NCI-H1694 treated with DMSO at 0.1 percent for 48 hours (cell line): Measurements from ENCODE around the gene NFKBIZ.

Experiments used
- DNase-seq: peaks from one replicate; lab custom pipeline; 2025; lab: John Stamatoyannopoulos, UW

NFKBIZ gene

GRCh38 chr3:101848754-101849713, at the start of gene NFKBIZ:
NFKBIZ (plus strand) TSS chr3:101849514; CDS start chr3:101849629, 115 bp downstream.
- DNase-seq, result no peak

DNA sequence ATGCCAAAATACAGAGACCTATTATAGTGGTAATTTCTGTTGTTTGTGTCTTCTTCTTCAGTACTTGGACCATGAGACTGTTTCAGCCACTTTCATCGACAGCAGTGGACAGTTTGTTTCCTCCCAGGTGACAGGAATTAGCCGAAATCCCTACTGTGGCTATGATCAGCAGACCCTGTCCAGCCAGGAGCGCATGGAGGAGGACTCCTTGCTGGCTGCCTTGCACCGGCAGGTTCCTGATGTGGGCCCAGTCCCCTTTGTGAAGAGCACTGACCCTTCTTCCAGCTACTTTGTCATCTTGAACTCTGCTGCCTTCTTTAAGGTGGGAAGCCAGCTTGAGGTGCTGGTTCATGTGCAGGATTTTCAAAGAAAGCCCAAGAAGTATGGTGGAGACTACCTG, 48.1 kb upstream of the NFKBIZ start:
- DNase-seq, result no peak

- DNase-seq, result no peak
Measured at GRCh38 chr3:101802179-101802578, 47.1 kb upstream of the NFKBIZ start.

GRCh38 chr3:101803173-101803782, 46.0 kb upstream of the NFKBIZ start:
- peak; percentile 73 for DNase-seq

DNA sequence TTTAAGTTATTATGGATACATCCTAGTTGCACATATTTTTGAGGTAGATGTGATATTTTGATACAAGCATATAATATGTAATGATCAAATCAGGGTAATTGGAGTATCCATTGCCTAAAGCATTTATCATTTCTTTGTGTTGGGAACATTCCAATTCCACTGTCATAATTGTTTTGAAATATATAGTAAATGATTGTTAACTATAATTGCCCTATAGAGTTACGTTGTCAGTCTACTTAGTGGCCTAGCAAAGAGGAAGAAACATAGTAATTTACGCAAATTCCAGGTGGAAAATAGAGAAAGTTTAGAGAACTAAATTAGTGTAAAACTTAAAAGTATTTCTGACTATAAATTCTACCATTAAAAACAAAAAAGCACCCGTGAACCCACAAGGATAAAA, 45.4 kb upstream of the NFKBIZ start:
- DNase-seq, result no peak

DNA sequence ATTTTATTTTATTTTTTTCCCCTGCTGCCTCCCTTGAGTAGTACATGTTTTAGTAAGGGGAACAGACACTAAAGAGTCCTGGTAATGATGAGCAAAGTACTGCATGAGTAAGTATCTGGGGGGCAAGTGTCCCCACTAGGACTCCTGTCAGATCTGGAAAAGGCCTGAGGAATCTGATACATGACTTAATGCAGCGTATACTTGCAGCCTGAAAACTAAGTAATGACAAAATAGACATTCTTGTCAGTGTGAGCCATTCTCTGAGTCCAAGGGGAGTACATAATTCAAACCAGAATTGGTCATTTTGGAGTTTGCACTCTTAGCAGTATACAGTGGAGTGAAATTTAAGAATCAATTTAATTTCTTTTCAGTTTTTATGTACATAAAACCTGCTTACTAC, 42.8 kb upstream of the NFKBIZ start:
- DNase-seq, result no peak

DNA sequence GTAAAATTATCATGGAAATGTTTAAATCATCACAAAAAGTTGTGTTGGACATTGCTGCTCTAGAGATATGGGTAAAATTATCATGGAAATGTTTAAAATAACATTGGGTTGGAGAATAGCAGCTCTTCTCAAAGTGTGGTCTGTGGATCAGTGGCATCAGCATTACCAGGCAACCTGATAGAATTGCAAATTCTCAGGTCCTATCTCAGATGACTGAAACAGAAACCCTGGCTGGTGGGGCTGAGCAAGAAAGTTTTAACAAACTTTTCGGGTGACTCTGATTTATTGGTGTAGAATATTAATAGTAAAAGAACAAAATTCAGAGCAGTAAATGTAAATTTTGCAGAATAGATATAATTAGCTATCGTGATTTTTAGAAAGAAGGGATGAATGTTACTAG, 41.4 kb upstream of the NFKBIZ start:
- no peak for DNase-seq

DNA sequence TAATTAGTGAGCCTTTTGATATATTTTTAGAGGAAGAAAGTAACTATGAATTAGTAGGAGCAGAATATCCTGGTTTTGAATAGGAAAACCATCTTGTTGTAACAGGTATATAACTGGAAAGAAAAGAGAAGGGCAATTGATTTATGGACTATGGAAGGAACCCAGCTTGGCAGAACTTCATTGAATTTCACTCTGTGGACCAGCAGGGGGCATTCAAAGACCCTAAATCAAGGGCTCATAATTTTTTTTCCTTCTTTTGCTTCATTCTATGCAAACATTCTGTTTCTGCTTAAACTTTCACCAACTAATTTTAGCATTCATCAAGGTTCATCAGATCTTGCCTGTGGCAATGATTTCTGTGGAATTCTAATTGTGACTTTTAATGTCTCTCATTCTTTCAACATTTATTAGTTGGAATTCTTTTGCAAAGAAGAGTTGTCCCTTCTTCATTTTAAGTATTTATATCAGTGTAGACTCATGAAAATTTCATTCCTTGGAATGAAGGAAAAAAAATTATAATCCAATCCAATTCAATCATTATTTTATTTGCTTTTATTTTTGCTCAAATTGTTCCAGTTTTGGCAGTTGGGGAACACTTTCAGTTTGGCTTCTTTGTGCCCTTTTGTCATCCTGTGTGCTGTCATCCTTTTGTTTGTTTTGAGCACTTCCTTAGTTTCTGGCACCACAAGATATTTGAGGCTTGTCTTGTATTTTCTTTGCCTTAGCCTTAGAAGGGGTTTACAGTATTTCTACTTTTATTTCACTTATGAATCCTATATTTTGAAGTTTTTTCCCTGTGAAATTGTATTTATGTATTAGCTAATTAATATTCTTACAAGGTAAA, 39.9 kb upstream of the NFKBIZ start:
- peak; percentile 50 for DNase-seq

DNA sequence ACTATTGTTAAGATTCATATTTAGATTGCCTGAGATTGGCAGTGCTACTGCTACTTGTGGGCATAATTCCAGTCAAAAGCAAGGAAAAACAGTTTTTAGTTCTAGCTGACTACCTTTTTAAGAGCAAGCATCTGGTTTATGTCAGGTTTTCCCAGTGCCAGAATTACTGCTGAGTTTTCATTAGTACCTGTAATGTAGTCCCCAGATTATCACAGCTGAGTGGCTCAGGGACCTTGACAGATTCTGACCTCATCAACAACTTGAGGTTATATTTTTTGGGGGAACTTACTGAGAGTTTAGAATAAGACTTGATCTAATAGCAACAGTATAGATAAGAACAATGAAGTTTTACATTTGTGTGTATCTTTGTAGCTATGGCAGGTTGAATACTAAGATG, 39.3 kb upstream of the NFKBIZ start:
- no peak for DNase-seq

GRCh38 chr3:101811875-101812274, 37.4 kb upstream of the NFKBIZ start:
- DNase-seq, result no peak

DNA sequence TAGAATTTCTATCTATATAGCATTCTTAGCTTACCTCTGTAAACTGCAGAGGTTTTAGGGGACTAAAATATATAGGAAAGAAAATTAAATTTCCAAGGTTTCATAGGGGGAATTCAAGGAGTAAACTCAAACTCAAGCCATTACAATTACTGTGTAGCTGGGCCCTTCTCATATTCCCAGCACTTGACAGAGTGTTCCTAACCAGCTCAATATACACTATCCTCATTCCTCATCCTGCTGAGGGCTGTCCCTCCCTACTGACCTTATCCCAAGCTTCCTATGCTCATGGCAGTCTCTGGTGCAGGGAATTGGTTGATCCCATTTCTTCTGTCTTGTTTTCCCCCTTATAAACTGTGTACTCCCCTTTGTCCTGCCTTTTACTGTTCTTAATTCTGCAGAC, 36.4 kb upstream of the NFKBIZ start:
- no peak for DNase-seq

- no peak for DNase-seq
Measured at GRCh38 chr3:101813817-101814440, 35.4 kb upstream of the NFKBIZ start.

DNA sequence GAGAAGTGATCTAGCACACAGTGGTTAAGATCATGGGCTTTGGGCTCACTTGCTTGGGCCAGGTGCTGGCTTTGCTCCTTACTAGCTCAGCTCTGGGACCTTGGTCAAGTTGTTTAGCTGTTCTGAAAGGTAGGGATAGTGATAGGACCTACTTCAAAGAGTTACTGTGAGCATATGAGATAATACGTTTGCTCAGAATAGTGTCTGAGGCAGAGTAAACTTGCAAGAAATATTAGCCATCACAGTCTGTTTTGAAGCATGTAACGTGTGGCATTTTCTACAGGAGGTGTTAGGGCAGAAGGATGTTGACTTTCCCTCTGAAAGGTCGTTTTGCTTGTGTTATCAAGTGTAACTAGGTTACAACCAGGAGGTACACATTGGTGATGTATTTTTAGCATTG, 34.5 kb upstream of the NFKBIZ start:
- DNase-seq, result no peak

DNA sequence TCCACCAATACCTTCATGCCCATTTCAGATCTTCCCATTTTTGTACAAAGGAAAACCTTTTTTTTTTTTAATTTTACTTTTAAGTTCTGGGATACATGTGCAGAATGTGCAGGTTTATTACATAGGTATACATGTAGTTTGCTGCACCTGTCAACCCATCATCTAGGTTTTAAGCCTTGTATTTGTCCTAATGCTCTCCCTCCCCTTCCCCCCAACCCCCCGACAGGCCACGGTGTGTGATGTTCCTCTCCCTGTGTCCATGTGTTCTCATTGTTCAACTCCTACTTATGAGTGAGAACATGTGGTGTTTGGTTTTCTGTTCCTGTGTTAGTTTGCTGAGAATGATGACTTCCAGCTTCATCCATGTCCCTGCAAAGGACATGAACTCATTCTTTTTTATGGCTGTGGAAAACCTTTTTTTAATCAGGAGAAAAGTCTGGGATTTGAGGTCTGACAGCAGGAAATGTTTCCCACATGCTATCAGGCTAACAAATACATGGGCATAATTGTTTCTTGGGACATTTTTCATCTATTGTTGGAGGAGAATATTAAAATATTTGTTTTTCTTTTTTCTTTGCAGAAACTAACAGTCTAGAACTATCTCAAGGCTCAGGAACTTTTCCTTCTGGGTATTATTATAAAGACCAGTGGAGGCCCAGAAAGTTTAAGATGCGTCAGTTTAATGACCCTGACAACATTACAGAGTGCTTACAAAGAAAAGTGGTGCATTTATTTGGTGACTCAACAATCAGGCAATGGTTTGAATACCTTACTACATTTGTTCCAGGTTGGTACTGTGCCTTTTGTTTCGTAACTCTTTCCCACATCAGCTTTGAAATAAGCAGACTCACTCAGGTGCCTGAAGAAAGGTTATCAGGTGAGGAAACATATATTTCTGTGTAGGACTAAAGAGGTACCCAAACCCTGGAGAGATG, 32.8 kb upstream of the NFKBIZ start:
- no peak for DNase-seq

GRCh38 chr3:101817992-101818391, 31.3 kb upstream of the NFKBIZ start:
- DNase-seq, result no peak

DNA sequence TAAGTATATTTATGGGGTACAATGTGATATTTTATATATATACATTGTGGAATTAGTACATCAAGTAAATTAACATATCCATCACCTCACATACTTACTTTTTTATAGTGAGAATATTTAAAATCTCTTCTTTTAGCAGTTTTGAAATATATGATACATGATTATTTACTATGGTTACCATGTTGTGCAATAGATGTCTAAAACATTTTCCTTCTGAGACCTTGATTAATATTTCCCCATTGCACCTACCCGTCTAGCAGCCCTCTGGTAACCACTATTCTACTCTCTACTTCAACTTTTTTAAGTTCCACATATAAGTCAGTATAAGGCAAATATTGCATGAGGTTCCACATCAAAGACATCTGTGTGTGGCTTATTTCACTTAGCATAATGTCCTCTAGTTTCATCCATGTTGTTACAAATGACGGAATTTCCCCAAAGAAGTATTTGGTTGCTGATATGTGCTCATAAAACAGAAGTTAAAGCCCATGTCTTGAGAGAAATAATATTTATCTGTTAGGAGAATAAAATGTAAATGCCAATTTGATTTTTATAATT, 29.6 kb upstream of the NFKBIZ start:
- DNase-seq, result no peak

DNA sequence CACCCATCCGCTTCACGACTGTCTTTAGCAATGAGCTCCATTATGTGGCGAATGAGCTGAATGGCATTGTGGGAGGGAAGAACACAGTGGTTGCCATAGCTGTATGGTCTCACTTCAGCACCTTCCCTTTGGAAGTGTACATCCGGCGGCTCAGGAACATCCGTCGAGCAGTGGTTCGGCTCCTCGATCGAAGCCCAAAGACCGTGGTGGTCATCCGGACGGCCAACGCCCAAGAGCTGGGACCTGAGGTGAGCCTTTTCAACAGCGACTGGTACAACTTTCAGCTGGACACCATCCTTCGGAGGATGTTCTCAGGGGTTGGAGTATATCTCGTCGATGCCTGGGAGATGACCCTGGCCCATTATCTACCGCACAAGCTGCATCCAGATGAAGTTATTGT, 27.8 kb upstream of the NFKBIZ start:
- no peak for DNase-seq

DNA sequence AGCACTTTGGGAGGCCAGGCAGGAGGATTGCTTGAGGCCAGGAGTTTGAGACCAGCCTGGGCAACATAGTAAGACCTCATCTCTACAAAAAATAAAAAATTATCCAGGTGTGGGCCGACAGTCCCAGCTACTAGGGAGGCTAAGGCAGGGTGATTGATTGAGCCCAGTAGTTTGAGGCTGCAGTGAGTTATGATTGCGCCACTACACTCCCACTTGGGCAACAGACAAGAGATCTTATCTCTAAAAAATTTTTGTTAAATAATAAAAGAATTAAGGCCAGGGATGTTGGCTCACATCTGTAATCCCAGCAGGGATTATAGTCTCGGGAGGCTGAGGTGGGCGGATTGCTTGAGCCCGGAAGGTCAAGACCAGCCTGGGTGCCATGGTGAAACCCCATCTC, 25.8 kb upstream of the NFKBIZ start:
- no peak for DNase-seq

GRCh38 chr3:101824702-101825101, 24.6 kb upstream of the NFKBIZ start:
- no peak for DNase-seq

GRCh38 chr3:101825904-101826445, 23.3 kb upstream of the NFKBIZ start:
- no peak for DNase-seq
